Measurements from ENCODE around the gene KBTBD6.

DNA sequence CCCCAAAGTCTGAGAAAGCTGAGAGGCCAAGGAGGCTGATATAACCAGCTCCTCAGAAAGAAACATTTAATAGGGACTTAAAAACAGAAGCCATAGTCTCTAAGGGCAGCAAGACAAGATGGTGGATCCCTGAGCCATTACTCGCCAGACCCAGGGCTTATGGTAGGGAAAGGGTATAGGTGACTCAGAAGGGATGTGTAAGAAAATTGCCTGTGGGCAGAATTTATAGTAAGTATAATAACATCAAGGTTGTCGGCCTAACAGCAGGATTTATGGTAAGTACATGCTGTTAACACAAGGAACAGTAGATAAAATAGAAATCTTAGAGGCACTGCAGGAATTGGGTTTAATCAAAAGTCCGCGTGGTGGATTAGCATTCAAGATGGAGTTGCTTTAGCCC is 14.7 kb downstream of the KBTBD6 start:
- TF ChIP-seq POLR2A (IDR thresholded peaks at IDR 0.05; ENCODE audit: extremely low read depth, insufficient read length), result no peak
- TF ChIP-seq, protein P1, sequence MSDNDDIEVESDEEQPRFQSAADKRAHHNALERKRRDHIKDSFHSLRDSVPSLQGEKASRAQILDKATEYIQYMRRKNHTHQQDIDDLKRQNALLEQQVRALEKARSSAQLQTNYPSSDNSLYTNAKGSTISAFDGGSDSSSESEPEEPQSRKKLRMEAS (IDR thresholded peaks at IDR 0.05; ENCODE audit: low read depth, low read length), result no peak
- TF ChIP-seq, protein P2, sequence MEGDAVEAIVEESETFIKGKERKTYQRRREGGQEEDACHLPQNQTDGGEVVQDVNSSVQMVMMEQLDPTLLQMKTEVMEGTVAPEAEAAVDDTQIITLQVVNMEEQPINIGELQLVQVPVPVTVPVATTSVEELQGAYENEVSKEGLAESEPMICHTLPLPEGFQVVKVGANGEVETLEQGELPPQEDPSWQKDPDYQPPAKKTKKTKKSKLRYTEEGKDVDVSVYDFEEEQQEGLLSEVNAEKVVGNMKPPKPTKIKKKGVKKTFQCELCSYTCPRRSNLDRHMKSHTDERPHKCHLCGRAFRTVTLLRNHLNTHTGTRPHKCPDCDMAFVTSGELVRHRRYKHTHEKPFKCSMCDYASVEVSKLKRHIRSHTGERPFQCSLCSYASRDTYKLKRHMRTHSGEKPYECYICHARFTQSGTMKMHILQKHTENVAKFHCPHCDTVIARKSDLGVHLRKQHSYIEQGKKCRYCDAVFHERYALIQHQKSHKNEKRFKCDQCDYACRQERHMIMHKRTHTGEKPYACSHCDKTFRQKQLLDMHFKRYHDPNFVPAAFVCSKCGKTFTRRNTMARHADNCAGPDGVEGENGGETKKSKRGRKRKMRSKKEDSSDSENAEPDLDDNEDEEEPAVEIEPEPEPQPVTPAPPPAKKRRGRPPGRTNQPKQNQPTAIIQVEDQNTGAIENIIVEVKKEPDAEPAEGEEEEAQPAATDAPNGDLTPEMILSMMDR (IDR thresholded peaks at IDR 0.05; ENCODE audit: low read depth, low read length), result no peak
